Measurements from ENCODE around the gene SH3PXD2B.

SH3PXD2B gene

DNA sequence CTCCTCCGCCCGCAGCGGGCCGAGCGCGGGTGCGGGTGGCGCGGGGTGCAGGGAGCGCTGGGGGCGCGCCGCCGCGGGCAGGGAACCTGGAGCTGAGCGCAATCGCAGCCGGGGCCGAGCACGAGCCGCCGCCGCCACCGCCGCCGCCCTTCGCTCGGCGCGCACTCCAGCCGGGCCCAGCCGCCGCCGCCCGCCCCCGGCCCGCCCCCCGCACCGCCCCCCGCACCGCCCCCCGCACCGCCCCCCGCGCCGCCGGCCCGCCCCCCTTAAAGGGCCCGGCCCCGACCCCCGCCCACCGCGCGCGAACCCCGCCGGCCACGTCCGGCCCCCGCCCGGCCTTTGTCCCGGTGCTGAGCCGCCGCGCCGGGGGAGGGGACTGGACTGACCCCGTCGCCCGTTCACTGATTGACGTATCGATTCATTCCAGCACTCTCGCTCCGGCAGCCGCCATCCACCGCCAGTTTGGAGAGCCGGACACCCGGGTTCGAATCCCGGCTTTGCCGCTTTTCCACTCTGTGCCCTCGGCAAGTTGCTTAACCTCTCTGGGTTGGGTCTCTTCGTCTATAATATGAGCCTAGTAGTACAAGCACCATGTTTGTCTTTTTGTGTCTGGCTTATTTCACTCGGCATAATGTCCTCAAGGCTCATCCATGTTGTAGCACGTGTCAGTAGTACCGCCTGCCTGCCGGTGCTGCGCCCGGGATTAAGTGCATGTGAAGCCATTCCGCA, at the start of gene SH3PXD2B:
SH3PXD2B (minus strand) TSS at position 168 of the 729 bp plus-strand sequence. CDS start 173 bp downstream, outside the sequence.
- Histone ChIP-seq H3K4me1 (ENCODE audit: control insufficient read depth in 1 of 2, insufficient read depth in 2 of 2, low read length in 2 of 2) (peaks cover 6 to 14% of the 10 kb centered on the region in 2 donors), H3K4me3 (ENCODE audit: low read depth in 1 of 2, low read length in 2 of 2) (peak within 1 kb of the TSS; percentile 71 to 73), H3K36me3 (ENCODE audit: control insufficient read depth in 1 of 2, insufficient read depth in 2 of 2, low read length in 2 of 2) (no peaks in the 10 kb centered on the region), H3K27ac (ENCODE audit: low read depth, low read length) (peak within 1 kb of the TSS; percentile 64), H3K9ac (ENCODE audit: low read depth in 1 of 2, low read length in 2 of 2) (peak within 1 kb of the TSS; percentile 28 to 52), H3K27me3 (ENCODE audit: control insufficient read depth in 1 of 2, insufficient read depth in 2 of 2, low read length in 2 of 2) (peaks cover 0 to 4% of the 10 kb centered on the region in 2 donors), H3K9me3 (ENCODE audit: control insufficient read depth in 1 of 2, low read length in 2 of 2) (no peaks in the 10 kb centered on the region)

- Histone ChIP-seq H3K36me3 (ENCODE audit: control insufficient read depth in 1 of 2, insufficient read depth in 2 of 2, low read length in 2 of 2) (no peaks in the 10 kb centered on the region), H3K4me1 (ENCODE audit: control insufficient read depth in 1 of 2, insufficient read depth in 2 of 2, low read length in 2 of 2) (peaks cover 7 to 15% of the 10 kb centered on the region in 2 donors), H3K9ac (ENCODE audit: low read depth in 1 of 2, low read length in 2 of 2) (no peak overlapping the region), H3K4me3 (ENCODE audit: low read depth in 1 of 2, low read length in 2 of 2) (no peak overlapping the region), H3K27me3 (ENCODE audit: control insufficient read depth in 1 of 2, insufficient read depth in 2 of 2, low read length in 2 of 2) (no peaks in the 10 kb centered on the region), H3K27ac (ENCODE audit: low read depth, low read length) (no peak overlapping the region), H3K9me3 (ENCODE audit: control insufficient read depth in 1 of 2, low read length in 2 of 2) (no peaks in the 10 kb centered on the region)
Observed at GRCh38 chr5:172502969-172503368, 48.6 kb upstream of the SH3PXD2B start.

GRCh38 chr5:172502410-172502809, 48.1 kb upstream of the SH3PXD2B start:
- Histone ChIP-seq H3K36me3 (ENCODE audit: control insufficient read depth in 1 of 2, insufficient read depth in 2 of 2, low read length in 2 of 2) (no peaks in the 10 kb centered on the region), H3K4me1 (ENCODE audit: control insufficient read depth in 1 of 2, insufficient read depth in 2 of 2, low read length in 2 of 2) (peaks cover 7 to 15% of the 10 kb centered on the region in 2 donors), H3K4me3 (ENCODE audit: low read depth in 1 of 2, low read length in 2 of 2) (no peak overlapping the region), H3K27me3 (ENCODE audit: control insufficient read depth in 1 of 2, insufficient read depth in 2 of 2, low read length in 2 of 2) (no peaks in the 10 kb centered on the region), H3K27ac (ENCODE audit: low read depth, low read length) (no peak overlapping the region), H3K9me3 (ENCODE audit: control insufficient read depth in 1 of 2, low read length in 2 of 2) (no peaks in the 10 kb centered on the region), H3K9ac (ENCODE audit: low read depth in 1 of 2, low read length in 2 of 2) (no peak overlapping the region)

GRCh38 chr5:172501708-172502320, 47.5 kb upstream of the SH3PXD2B start:
- no peak overlapping the region for H3K4me3 ChIP-seq (ENCODE audit: low read depth in 1 of 2, low read length in 2 of 2)
- H3K9ac ChIP-seq (ENCODE audit: low read depth in 1 of 2, low read length in 2 of 2), result no peak overlapping the region
- H3K27me3 ChIP-seq (ENCODE audit: control insufficient read depth in 1 of 2, insufficient read depth in 2 of 2, low read length in 2 of 2), result no peaks in the 10 kb centered on the region
- H3K27ac ChIP-seq (ENCODE audit: low read depth, low read length), result no peak overlapping the region
- peaks cover 7 to 15% of the 10 kb centered on the region in 2 donors for H3K4me1 ChIP-seq (ENCODE audit: control insufficient read depth in 1 of 2, insufficient read depth in 2 of 2, low read length in 2 of 2)
- H3K9me3 ChIP-seq (ENCODE audit: control insufficient read depth in 1 of 2, low read length in 2 of 2), result no peaks in the 10 kb centered on the region
- H3K36me3 ChIP-seq (ENCODE audit: control insufficient read depth in 1 of 2, insufficient read depth in 2 of 2, low read length in 2 of 2), result no peaks in the 10 kb centered on the region

- Histone ChIP-seq H3K36me3 (ENCODE audit: control insufficient read depth in 1 of 2, insufficient read depth in 2 of 2, low read length in 2 of 2) (no peaks in the 10 kb centered on the region), H3K9me3 (ENCODE audit: control insufficient read depth in 1 of 2, low read length in 2 of 2) (no peaks in the 10 kb centered on the region), H3K27me3 (ENCODE audit: control insufficient read depth in 1 of 2, insufficient read depth in 2 of 2, low read length in 2 of 2) (no peaks in the 10 kb centered on the region), H3K4me3 (ENCODE audit: low read depth in 1 of 2, low read length in 2 of 2) (no peak overlapping the region), H3K27ac (ENCODE audit: low read depth, low read length) (no peak overlapping the region), H3K9ac (ENCODE audit: low read depth in 1 of 2, low read length in 2 of 2) (no peak overlapping the region), H3K4me1 (ENCODE audit: control insufficient read depth in 1 of 2, insufficient read depth in 2 of 2, low read length in 2 of 2) (peaks cover 4 to 6% of the 10 kb centered on the region in 2 donors)
Observed at GRCh38 chr5:172499287-172499686, 45.0 kb upstream of the SH3PXD2B start.

GRCh38 chr5:172498431-172499129, 44.3 kb upstream of the SH3PXD2B start:
- H3K4me1 ChIP-seq (ENCODE audit: control insufficient read depth in 1 of 2, insufficient read depth in 2 of 2, low read length in 2 of 2), result no peaks in the 10 kb centered on the region
- no peaks in the 10 kb centered on the region for H3K27me3 ChIP-seq (ENCODE audit: control insufficient read depth in 1 of 2, insufficient read depth in 2 of 2, low read length in 2 of 2)
- H3K27ac ChIP-seq (ENCODE audit: low read depth, low read length), result no peak overlapping the region
- no peaks in the 10 kb centered on the region for H3K9me3 ChIP-seq (ENCODE audit: control insufficient read depth in 1 of 2, low read length in 2 of 2)
- no peaks in the 10 kb centered on the region for H3K36me3 ChIP-seq (ENCODE audit: control insufficient read depth in 1 of 2, insufficient read depth in 2 of 2, low read length in 2 of 2)
- no peak overlapping the region for H3K4me3 ChIP-seq (ENCODE audit: low read depth in 1 of 2, low read length in 2 of 2)
- H3K9ac ChIP-seq (ENCODE audit: low read depth in 1 of 2, low read length in 2 of 2), result no peak overlapping the region

- no peaks in the 10 kb centered on the region for H3K4me1 ChIP-seq (ENCODE audit: control insufficient read depth in 1 of 2, insufficient read depth in 2 of 2, low read length in 2 of 2)
- no peak overlapping the region for H3K27ac ChIP-seq (ENCODE audit: low read depth, low read length)
- H3K27me3 ChIP-seq (ENCODE audit: control insufficient read depth in 1 of 2, insufficient read depth in 2 of 2, low read length in 2 of 2), result no peaks in the 10 kb centered on the region
- H3K4me3 ChIP-seq (ENCODE audit: low read depth in 1 of 2, low read length in 2 of 2), result no peak overlapping the region
- no peaks in the 10 kb centered on the region for H3K36me3 ChIP-seq (ENCODE audit: control insufficient read depth in 1 of 2, insufficient read depth in 2 of 2, low read length in 2 of 2)
- no peaks in the 10 kb centered on the region for H3K9me3 ChIP-seq (ENCODE audit: control insufficient read depth in 1 of 2, low read length in 2 of 2)
- no peak overlapping the region for H3K9ac ChIP-seq (ENCODE audit: low read depth in 1 of 2, low read length in 2 of 2)
Observed at GRCh38 chr5:172497591-172498255, 43.4 kb upstream of the SH3PXD2B start.

GRCh38 chr5:172496671-172497371, 42.5 kb upstream of the SH3PXD2B start:
- H3K4me3 ChIP-seq (ENCODE audit: low read depth in 1 of 2, low read length in 2 of 2), result no peak overlapping the region
- H3K36me3 ChIP-seq (ENCODE audit: control insufficient read depth in 1 of 2, insufficient read depth in 2 of 2, low read length in 2 of 2), result no peaks in the 10 kb centered on the region
- H3K4me1 ChIP-seq (ENCODE audit: control insufficient read depth in 1 of 2, insufficient read depth in 2 of 2, low read length in 2 of 2), result no peaks in the 10 kb centered on the region
- H3K27ac ChIP-seq (ENCODE audit: low read depth, low read length), result no peak overlapping the region
- no peak overlapping the region for H3K9ac ChIP-seq (ENCODE audit: low read depth in 1 of 2, low read length in 2 of 2)
- H3K9me3 ChIP-seq (ENCODE audit: control insufficient read depth in 1 of 2, low read length in 2 of 2), result no peaks in the 10 kb centered on the region
- H3K27me3 ChIP-seq (ENCODE audit: control insufficient read depth in 1 of 2, insufficient read depth in 2 of 2, low read length in 2 of 2), result no peaks in the 10 kb centered on the region

DNA sequence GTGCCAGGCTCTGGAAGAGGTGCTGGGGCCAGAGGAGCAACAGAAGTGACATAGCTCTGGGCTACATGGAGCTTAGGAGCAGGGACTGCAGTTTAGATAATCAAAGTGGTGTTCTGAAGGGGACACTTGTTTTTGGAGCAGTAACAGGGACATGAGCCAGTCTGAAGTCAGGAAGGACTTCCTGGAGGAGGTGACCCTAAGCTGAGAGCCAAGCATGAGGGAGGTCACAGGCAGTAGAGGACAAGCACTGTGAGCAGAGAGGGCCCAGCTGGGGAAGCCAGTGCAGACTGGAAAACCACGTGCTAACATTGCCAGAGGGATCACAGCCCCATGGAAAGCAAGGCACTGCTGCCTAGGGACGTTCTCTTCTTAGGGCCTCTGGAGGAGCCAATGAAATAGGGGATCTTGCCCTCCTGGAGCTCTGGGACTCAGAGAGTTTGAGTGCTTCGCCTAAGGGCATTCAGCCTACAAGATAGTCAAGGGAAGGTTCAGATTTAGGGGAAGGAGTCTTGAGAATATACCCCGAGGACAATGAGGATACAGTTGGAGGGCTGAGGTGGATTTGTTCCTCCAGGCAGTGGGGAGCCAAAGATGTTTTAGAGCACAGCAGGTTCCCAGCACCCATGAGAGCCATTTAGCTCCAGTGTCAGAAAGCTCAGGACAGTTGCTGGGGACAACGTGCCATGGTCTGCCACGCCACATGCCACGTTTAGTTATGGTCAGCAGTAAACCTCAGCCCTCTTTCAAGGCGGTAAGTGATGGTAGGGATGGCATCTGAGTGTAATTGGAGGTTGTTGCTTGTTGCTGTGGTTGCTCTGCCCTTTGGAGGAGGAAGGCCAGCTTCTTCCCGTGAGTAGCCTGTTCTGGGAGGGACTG, 40.5 kb upstream of the SH3PXD2B start:
- H3K4me3 ChIP-seq (ENCODE audit: low read depth in 1 of 2, low read length in 2 of 2), result no peak overlapping the region
- no peaks in the 10 kb centered on the region for H3K36me3 ChIP-seq (ENCODE audit: control insufficient read depth in 1 of 2, insufficient read depth in 2 of 2, low read length in 2 of 2)
- no peak overlapping the region for H3K27ac ChIP-seq (ENCODE audit: low read depth, low read length)
- H3K9me3 ChIP-seq (ENCODE audit: control insufficient read depth in 1 of 2, low read length in 2 of 2), result no peaks in the 10 kb centered on the region
- no peaks in the 10 kb centered on the region for H3K4me1 ChIP-seq (ENCODE audit: control insufficient read depth in 1 of 2, insufficient read depth in 2 of 2, low read length in 2 of 2)
- H3K27me3 ChIP-seq (ENCODE audit: control insufficient read depth in 1 of 2, insufficient read depth in 2 of 2, low read length in 2 of 2), result no peaks in the 10 kb centered on the region
- H3K9ac ChIP-seq (ENCODE audit: low read depth in 1 of 2, low read length in 2 of 2), result no peak overlapping the region

All from duodenal mucosa (tissue), 2 donors.